Kidney (tissue), 14 donors: Measurements from ENCODE around the gene CEACAM16. TPM values are rescaled to one million over a fixed set of nuclear protein-coding genes. Genes with fewer than 3 reads are reported as not detected.

Source experiments
- DNase-seq, 5 donors: peaks; one replicate each; pipeline ENCODE4 v3.0.0-alpha.2; 2013 to 2020
- FAIRE-seq: peaks from 2 replicates; lab custom pipeline; 2012; peaks lifted over from hg19 to GRCh38; lab: Jason Lieb, UNC
- H3K27ac ChIP-seq, 2 donors: one replicate each; pipeline ENCODE4 v1.7.0; 2013; ENCODE audit warnings: low read depth in 2 of 2, low read length in 2 of 2, inconsistent platforms in 1 of 2
- H3K27me3 ChIP-seq: one replicate; pipeline ENCODE4 v1.7.1; 2013; ENCODE audit warnings: low read length, inconsistent platforms; ENCODE audit not compliant: control insufficient read depth, insufficient read depth
- H3K36me3 ChIP-seq, 3 donors: one replicate each; pipeline versions ENCODE4 v1.7.0 to v1.7.1; 2013; ENCODE audit warnings: low read length in 3 of 3, control low read depth in 1 of 3, inconsistent platforms in 1 of 3; ENCODE audit not compliant: insufficient read depth in 3 of 3, control insufficient read depth in 2 of 3
- H3K4me1 ChIP-seq, 3 donors: one replicate each; pipeline versions ENCODE4 v1.7.0 to v1.7.1; 2013; ENCODE audit warnings: low read length in 3 of 3, inconsistent platforms in 1 of 3, low read depth in 1 of 3; ENCODE audit not compliant: control insufficient read depth in 2 of 3, insufficient read depth in 2 of 3
- H3K4me3 ChIP-seq, 3 donors: one replicate each; pipeline versions ENCODE4 v1.7.0 to v1.8.1; 2013; ENCODE audit warnings: low read length in 3 of 3, control low read depth in 1 of 3, inconsistent platforms in 1 of 3
- H3K9ac ChIP-seq, 3 donors: one replicate each; pipeline versions ENCODE4 v1.7.0 to v1.7.1; 2013; ENCODE audit warnings: low read length in 3 of 3, control low read depth in 1 of 3, inconsistent platforms in 1 of 3
- H3K9me3 ChIP-seq, 3 donors: one replicate each; pipeline versions ENCODE4 v1.7.0 to v1.7.1; 2013; ENCODE audit warnings: low read length in 3 of 3, control low read depth in 1 of 3, inconsistent platforms in 1 of 3; ENCODE audit not compliant: control insufficient read depth in 2 of 3, insufficient read depth in 1 of 3
- intact Hi-C: fragments of 100-400 bp; cut with DNase I; formaldehyde crosslinking; loops from one replicate; pipeline ENCODE4 v1.11.1; 2022
- polyA plus RNA-seq: library from polyadenylated mRNA; stranded (reverse); fragments of 350-450 nt; fragmentation: Illumina TruSeq; extraction: RNeasy Lipid Tissue Mini Kit (QIAGEN cat#74804); gene quantifications from one replicate; pipeline ENCODE4 v1.2.3, GENCODE V29; 2014; ENCODE audit warnings: low read depth, low replicate concordance; ENCODE audit not compliant: insufficient read depth
- total RNA-seq: library from RNA; stranded (reverse); fragmentation: NEBNext Ultra II Directional; extraction: Animal tissue kit (Norgen Biotek cat#: 25700); gene quantifications from one replicate; pipeline ENCODE4 v1.2.1, GENCODE V29; 2021
- TF ChIP-seq, protein P1 (sequence below): IDR thresholded peaks from 3 replicates; pipeline ENCODE4 v1.5.1; 2012; ENCODE audit warnings: mild to moderate bottlenecking, moderate library complexity, borderline replicate concordance; ENCODE audit not compliant: insufficient read depth; ENCODE audit errors: extremely low read depth
- donor health status: control.
- donor health status: control.
- donor health status: control.
- donor health status: control.
- donor health status: control.
- donor health status: DM: yes; HTN: yes; CAD: no.
- donor health status: Normal renal cell carcinoma (clear cell type).

The CEACAM16 gene
- total and polyA plus RNA-seq, 2 donors from 2014 or later = not detected

DNA sequence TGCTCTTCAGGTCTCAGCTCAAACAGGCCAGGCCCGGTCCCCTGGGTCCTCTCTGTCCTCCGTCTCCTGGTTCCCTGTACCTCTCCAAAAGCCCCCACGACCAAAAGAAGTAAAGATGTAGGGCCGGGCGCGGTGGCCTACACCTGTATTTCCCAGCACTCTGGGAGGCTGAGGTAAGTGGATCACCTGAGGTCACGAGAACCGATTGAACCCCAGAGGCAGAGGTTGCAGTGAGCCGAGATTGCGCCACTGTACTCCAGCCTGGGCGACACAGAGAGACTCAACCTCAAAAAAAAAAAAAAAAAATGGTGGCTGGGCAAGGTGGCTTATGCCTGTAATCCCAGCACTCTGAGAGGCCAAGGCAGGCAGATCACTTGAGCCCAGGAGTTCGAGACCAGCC is 27.5 kb downstream of the CEACAM16 start:
- intact Hi-C loops = loop anchor here (5.0 kb wide), 1 partner anchor 41 kb away; no protein-coding TSS in a partner anchor
- TF ChIP-seq, protein P1, sequence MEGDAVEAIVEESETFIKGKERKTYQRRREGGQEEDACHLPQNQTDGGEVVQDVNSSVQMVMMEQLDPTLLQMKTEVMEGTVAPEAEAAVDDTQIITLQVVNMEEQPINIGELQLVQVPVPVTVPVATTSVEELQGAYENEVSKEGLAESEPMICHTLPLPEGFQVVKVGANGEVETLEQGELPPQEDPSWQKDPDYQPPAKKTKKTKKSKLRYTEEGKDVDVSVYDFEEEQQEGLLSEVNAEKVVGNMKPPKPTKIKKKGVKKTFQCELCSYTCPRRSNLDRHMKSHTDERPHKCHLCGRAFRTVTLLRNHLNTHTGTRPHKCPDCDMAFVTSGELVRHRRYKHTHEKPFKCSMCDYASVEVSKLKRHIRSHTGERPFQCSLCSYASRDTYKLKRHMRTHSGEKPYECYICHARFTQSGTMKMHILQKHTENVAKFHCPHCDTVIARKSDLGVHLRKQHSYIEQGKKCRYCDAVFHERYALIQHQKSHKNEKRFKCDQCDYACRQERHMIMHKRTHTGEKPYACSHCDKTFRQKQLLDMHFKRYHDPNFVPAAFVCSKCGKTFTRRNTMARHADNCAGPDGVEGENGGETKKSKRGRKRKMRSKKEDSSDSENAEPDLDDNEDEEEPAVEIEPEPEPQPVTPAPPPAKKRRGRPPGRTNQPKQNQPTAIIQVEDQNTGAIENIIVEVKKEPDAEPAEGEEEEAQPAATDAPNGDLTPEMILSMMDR = no peak
- Histone ChIP-seq H3K36me3 (no peaks in the 10 kb centered on the region), H3K27ac (no peak overlapping the region), H3K4me1 (peaks cover 0 to 16% (median 13%) of the 10 kb centered on the region in 3 donors), H3K9me3 (no peaks in the 10 kb centered on the region), H3K9ac (no peak overlapping the region), H3K27me3 (no peaks in the 10 kb centered on the region), H3K4me3 (no peak overlapping the region)
- DNase-seq (no peak), FAIRE-seq (no peak)

DNA sequence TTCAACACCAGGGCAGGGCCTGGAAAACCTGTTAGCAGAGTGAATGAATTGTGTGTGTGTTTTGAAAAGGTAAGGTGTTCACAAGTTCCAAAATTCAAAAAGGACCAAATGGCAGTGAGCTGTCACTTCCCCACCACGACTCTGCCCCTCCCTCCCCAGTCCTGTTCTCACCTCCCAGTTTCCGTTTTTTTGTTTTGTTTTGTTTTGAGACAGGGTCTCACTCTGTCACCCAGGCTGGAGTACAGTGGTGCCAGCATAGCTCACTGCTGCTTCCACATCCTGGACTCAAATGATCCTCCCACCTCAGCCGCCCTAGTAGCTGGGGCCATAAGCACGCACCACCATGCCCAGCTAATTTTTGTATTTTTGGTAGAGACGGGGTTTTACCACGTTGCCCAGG is 29.2 kb downstream of the CEACAM16 start:
- no peak overlapping the region for H3K4me3 ChIP-seq
- H3K27ac ChIP-seq = no peak overlapping the region
- TF ChIP-seq, protein P1 = no peak
- no peaks in the 10 kb centered on the region for H3K27me3 ChIP-seq
- no peaks in the 10 kb centered on the region for H3K9me3 ChIP-seq
- H3K9ac ChIP-seq = no peak overlapping the region
- no peak for DNase-seq
- no peaks in the 10 kb centered on the region for H3K36me3 ChIP-seq
- peaks cover 0 to 13% (median 11%) of the 10 kb centered on the region in 3 donors for H3K4me1 ChIP-seq
- no peak for FAIRE-seq
- intact Hi-C loops = loop anchor here (5.0 kb wide), 1 partner anchor 39 kb away; no protein-coding TSS in a partner anchor

DNA sequence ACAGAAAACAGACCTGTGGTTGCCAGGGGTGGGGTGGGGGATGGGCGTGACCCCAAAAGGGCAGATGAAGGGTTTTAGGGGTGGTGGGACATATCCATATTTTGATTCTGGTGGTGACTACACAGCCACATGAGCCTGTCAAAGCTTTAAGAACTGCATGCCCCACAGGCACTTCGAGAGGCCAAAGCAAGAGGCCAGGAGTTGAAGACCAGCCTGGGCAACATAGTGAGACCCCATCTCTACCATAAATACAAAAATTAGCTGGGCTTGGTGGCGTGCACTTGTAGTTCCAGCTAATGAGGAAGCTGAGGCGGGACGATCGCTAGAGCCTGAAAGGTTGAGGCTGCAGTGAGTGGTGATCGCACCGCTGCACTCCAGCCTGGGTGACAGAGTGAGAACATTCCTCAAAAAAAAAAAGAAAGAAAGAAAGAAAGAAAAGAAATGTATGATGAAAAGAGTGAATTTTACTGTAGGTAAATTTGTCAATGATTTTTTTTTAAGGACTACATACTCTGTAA is 30.6 kb downstream of the CEACAM16 start:
- Histone ChIP-seq H3K27me3 (no peaks in the 10 kb centered on the region), H3K9ac (no peak overlapping the region), H3K27ac (no peak overlapping the region), H3K4me1 (peaks cover 0 to 9% (median 6%) of the 10 kb centered on the region in 3 donors), H3K9me3 (no peaks in the 10 kb centered on the region), H3K36me3 (no peaks in the 10 kb centered on the region), H3K4me3 (no peak overlapping the region)
- intact Hi-C loops = loop anchor here (5.0 kb wide), 1 partner anchor 38 kb away; no protein-coding TSS in a partner anchor
- DNase-seq = no peak
- TF ChIP-seq, protein P1 = no peak
- FAIRE-seq = no peak
